ENCODE data around the gene MVB12B.

The MVB12B gene

GRCh38 chr9:126506361-126507317 lies 180.0 kb downstream of the MVB12B start:
- no peak for DNase-seq (ENCODE audit: low read depth)

GRCh38 chr9:126507318-126508109 lies 180.9 kb downstream of the MVB12B start:
- DNase-seq (ENCODE audit: low read depth): no peak

GRCh38 chr9:126508171-126508591 lies 181.6 kb downstream of the MVB12B start:
- DNase-seq (ENCODE audit: low read depth): no peak

GRCh38 chr9:126508928-126509327 lies 182.3 kb downstream of the MVB12B start:
- DNase-seq (ENCODE audit: low read depth): no peak

- DNase-seq (ENCODE audit: low read depth): no peak
These were observed 183.1 kb downstream of the MVB12B start for GRCh38 chr9:126509718-126510117.

GRCh38 chr9:126510564-126510963 lies 183.9 kb downstream of the MVB12B start:
- no peak for DNase-seq (ENCODE audit: low read depth)

- no peak for DNase-seq (ENCODE audit: low read depth)
These were observed 184.8 kb downstream of the MVB12B start for GRCh38 chr9:126511411-126511810.

GRCh38 chr9:126513159-126514036 lies 186.8 kb downstream of the MVB12B start:
- DNase-seq (ENCODE audit: low read depth): no peak

GRCh38 chr9:126514037-126514821 lies 187.6 kb downstream of the MVB12B start:
- peak; percentile 33 for DNase-seq (ENCODE audit: low read depth)

- no peak for DNase-seq (ENCODE audit: low read depth)
These were observed 188.6 kb downstream of the MVB12B start for GRCh38 chr9:126515001-126515872.

- DNase-seq (ENCODE audit: low read depth): no peak
These were observed 189.4 kb downstream of the MVB12B start for GRCh38 chr9:126515873-126516505.

- no peak for DNase-seq (ENCODE audit: low read depth)
These were observed 189.9 kb downstream of the MVB12B start for GRCh38 chr9:126516561-126516935.

GRCh38 chr9:126516936-126517832 lies 190.6 kb downstream of the MVB12B start:
- DNase-seq (ENCODE audit: low read depth): peak; percentile 13

GRCh38 chr9:126517833-126518356 lies 191.3 kb downstream of the MVB12B start:
- DNase-seq (ENCODE audit: low read depth): no peak

GRCh38 chr9:126518763-126519162 lies 192.1 kb downstream of the MVB12B start:
- DNase-seq (ENCODE audit: low read depth): no peak

GRCh38 chr9:126519660-126520420 lies 193.2 kb downstream of the MVB12B start:
- DNase-seq (ENCODE audit: low read depth): no peak

GRCh38 chr9:126520453-126520852 lies 193.8 kb downstream of the MVB12B start:
- DNase-seq (ENCODE audit: low read depth): no peak

- no peak for DNase-seq (ENCODE audit: low read depth)
These were observed 194.5 kb downstream of the MVB12B start for GRCh38 chr9:126521089-126521488.

Measured in stimulated activated CD8-positive, alpha-beta memory T cell treated with anti-CD3 and anti-CD28 coated beads, Interleukin-15, amount 100 ng/mL, for 24 hours (primary cell).